Activated CD8-positive, alpha-beta T cell treated with anti-CD3 and anti-CD28 coated beads, Interleukin-2, amount 10 ng/mL, durations not matched to agents 7 days and 5 days (primary cell): ENCODE measurements around the gene RHPN2. TPM values are rescaled to one million over a fixed set of nuclear protein-coding genes. Genes with fewer than 3 reads are reported as not detected.
"Not testable (repeated sequence)": the region's sequence is repeated elsewhere in the genome, so short reads cannot be mapped to it uniquely, and the experiment has no call there.

Source experiments
- ATAC-seq: fragments of 150-1000 bp; cut with Tn5 transposase; one replicate; pipeline ENCODE4 v1.10.0; 2021; ENCODE audit warnings: moderate library complexity
- CTCF ChIA-PET: fragments of 350-600 bp; sonication (Branson Sonifier 250); formaldehyde crosslinking; loops from one replicate; lab custom pipeline; 2021; ENCODE audit warnings: antibody characterized with exemption; lab: Charles Lee
- POLR2A ChIA-PET: fragments of 350-600 bp; sonication (Branson Sonifier 250); formaldehyde crosslinking; loops from one replicate; lab custom pipeline; 2021; ENCODE audit warnings: antibody characterized with exemption; lab: Charles Lee
- DNase-seq: peaks from one replicate; pipeline ENCODE4 v3.0.0-alpha.2; 2020
- H3K27ac Mint-ChIP-seq: one replicate; pipeline ENCODE4 v1.8.0; 2021; ENCODE audit warnings: mild to moderate bottlenecking, mixed read lengths
- H3K27me3 Mint-ChIP-seq: one replicate; pipeline ENCODE4 v1.8.0; 2021; ENCODE audit warnings: low read depth, mixed read lengths
- H3K36me3 Mint-ChIP-seq: one replicate; pipeline ENCODE4 v1.8.0; 2021; ENCODE audit warnings: low read depth, mixed read lengths
- H3K4me1 Mint-ChIP-seq: one replicate; pipeline ENCODE4 v1.8.0; 2021; ENCODE audit warnings: low read depth, mixed read lengths
- H3K4me3 Mint-ChIP-seq: one replicate; pipeline ENCODE4 v1.8.0; 2021; ENCODE audit warnings: mild to moderate bottlenecking, mixed read lengths
- H3K9me3 Mint-ChIP-seq: one replicate; pipeline ENCODE4 v1.8.0; 2022; ENCODE audit warnings: mixed read lengths; ENCODE audit not compliant: insufficient read depth
- total RNA-seq, 2 experiments: library from RNA; stranded (reverse); gene quantifications; one replicate each; pipeline ENCODE4 v1.2.3, GENCODE V29; 2021

RHPN2 gene
- total RNA-seq, 2 experiments from 2014 or later, result 2.5 to 3.0 TPM

- Mint-ChIP-seq H3K27ac (no peak overlapping the region), H3K4me3 (no peak overlapping the region), H3K36me3 (no peaks in the 10 kb centered on the region), H3K27me3 (no peaks in the 10 kb centered on the region), H3K4me1 (no peaks in the 10 kb centered on the region), H3K9me3 (no peaks in the 10 kb centered on the region)
- ChIA-PET CTCF (no interaction called here), POLR2A (no interaction called here)
- no peak for DNase-seq
- no peak for ATAC-seq
Measured at GRCh38 chr19:33022472-33023116, 42.1 kb downstream of the RHPN2 start.

GRCh38 chr19:33010891-33011290 lies 53.8 kb downstream of the RHPN2 start:
- POLR2A ChIA-PET, H3K27me3 Mint-ChIP-seq: not testable (repeated sequence)

GRCh38 chr19:33008738-33009137 lies 56.0 kb downstream of the RHPN2 start:
- no peaks in the 10 kb centered on the region for H3K27me3 Mint-ChIP-seq
- ATAC-seq (no peak), DNase-seq (no peak)
- CTCF ChIA-PET, result no interaction called here
- no peak overlapping the region for H3K27ac Mint-ChIP-seq
- H3K4me1 Mint-ChIP-seq, result no peaks in the 10 kb centered on the region
- no peaks in the 10 kb centered on the region for H3K9me3 Mint-ChIP-seq
- peaks cover 2% of the 10 kb centered on the region for H3K36me3 Mint-ChIP-seq
- no peak overlapping the region for H3K4me3 Mint-ChIP-seq
- POLR2A ChIA-PET, result no interaction called here

More at GRCh38 chr19:33010891-33011290, 53.8 kb downstream of the RHPN2 start:
- DNase-seq, H3K27ac Mint-ChIP-seq, CTCF ChIA-PET, H3K4me1 Mint-ChIP-seq, H3K36me3 Mint-ChIP-seq, H3K4me3 Mint-ChIP-seq, H3K9me3 Mint-ChIP-seq, ATAC-seq: not testable (repeated sequence)

GRCh38 chr19:33005440-33005839 lies 59.2 kb downstream of the RHPN2 start:
- Mint-ChIP-seq H3K4me3 (no peak overlapping the region), H3K27me3 (no peaks in the 10 kb centered on the region), H3K36me3 (peaks cover 2% of the 10 kb centered on the region), H3K9me3 (no peaks in the 10 kb centered on the region), H3K4me1 (peaks cover 7% of the 10 kb centered on the region), H3K27ac (no peak overlapping the region)
- no peak for ATAC-seq
- POLR2A ChIA-PET, result no interaction called here
- CTCF ChIA-PET, result interaction anchor here (0.8 kb wide), 1 partner anchor 29 kb away, joined by 3 read pairs; no protein-coding TSS in a partner anchor
- no peak for DNase-seq

- H3K27me3 Mint-ChIP-seq, CTCF ChIA-PET, POLR2A ChIA-PET, H3K36me3 Mint-ChIP-seq, DNase-seq, H3K9me3 Mint-ChIP-seq, H3K4me3 Mint-ChIP-seq, ATAC-seq, H3K27ac Mint-ChIP-seq: not testable (repeated sequence)
- H3K4me1 Mint-ChIP-seq, result peaks cover 23% of the 10 kb centered on the region
Measured at GRCh38 chr19:33003424-33004024, 61.2 kb downstream of the RHPN2 start.

GRCh38 chr19:33002126-33002865 lies 62.4 kb downstream of the RHPN2 start:
- Mint-ChIP-seq H3K4me1 (peaks cover 25% of the 10 kb centered on the region), H3K27ac (peak overlapping the region; percentile 34)
- ATAC-seq, H3K4me3 Mint-ChIP-seq, POLR2A ChIA-PET, H3K27me3 Mint-ChIP-seq, H3K36me3 Mint-ChIP-seq, H3K9me3 Mint-ChIP-seq, CTCF ChIA-PET, DNase-seq: not testable (repeated sequence)

- Mint-ChIP-seq H3K4me3 (no peak overlapping the region), H3K36me3 (peaks cover 3% of the 10 kb centered on the region), H3K9me3 (no peaks in the 10 kb centered on the region), H3K27ac (peak overlapping the region; percentile 86), H3K27me3 (no peaks in the 10 kb centered on the region), H3K4me1 (peaks cover 27% of the 10 kb centered on the region)
- ChIA-PET CTCF (interaction anchor here (1.7 kb wide), 1 partner anchor 80 kb away, joined by 4 read pairs; the partner anchor contains the start of gene GPATCH1), POLR2A (no interaction called here)
- no peak for DNase-seq
- ATAC-seq, result no peak
Measured at GRCh38 chr19:33000910-33001309, 63.8 kb downstream of the RHPN2 start.

- Mint-ChIP-seq H3K27me3 (no peaks in the 10 kb centered on the region), H3K9me3 (no peaks in the 10 kb centered on the region), H3K36me3 (peaks cover 3% of the 10 kb centered on the region), H3K4me3 (peak overlapping the region; percentile 32), H3K4me1 (peaks cover 27% of the 10 kb centered on the region), H3K27ac (peak overlapping the region; percentile 86)
- peak; percentile 86 for ATAC-seq
- ChIA-PET POLR2A (no interaction called here), CTCF (interaction anchor here (1.7 kb wide), 1 partner anchor 81 kb away, joined by 4 read pairs; the partner anchor contains the start of gene GPATCH1)
- DNase-seq, result peak; percentile 75
Measured at GRCh38 chr19:33000510-33000909, 64.2 kb downstream of the RHPN2 start.

- Mint-ChIP-seq H3K9me3 (no peaks in the 10 kb centered on the region), H3K27me3 (no peaks in the 10 kb centered on the region), H3K4me1 (peaks cover 27% of the 10 kb centered on the region), H3K27ac (peak overlapping the region; percentile 10), H3K4me3 (no peak overlapping the region), H3K36me3 (peaks cover 3% of the 10 kb centered on the region)
- ChIA-PET POLR2A (no interaction called here), CTCF (interaction anchor here (0.9 kb wide), 1 partner anchor 23 kb away, joined by 3 read pairs; no protein-coding TSS in a partner anchor)
- DNase-seq (no peak), ATAC-seq (no peak)
Measured at GRCh38 chr19:32998722-32999121, 66.0 kb downstream of the RHPN2 start.

GRCh38 chr19:32997716-32998355 lies 66.9 kb downstream of the RHPN2 start:
- H3K27ac Mint-ChIP-seq, result peak overlapping the region; percentile 64
- CTCF ChIA-PET, result no interaction called here
- no peaks in the 10 kb centered on the region for H3K9me3 Mint-ChIP-seq
- no peak overlapping the region for H3K4me3 Mint-ChIP-seq
- H3K4me1 Mint-ChIP-seq, result peaks cover 27% of the 10 kb centered on the region
- DNase-seq, result no peak
- POLR2A ChIA-PET, result no interaction called here
- H3K36me3 Mint-ChIP-seq, result peaks cover 3% of the 10 kb centered on the region
- no peaks in the 10 kb centered on the region for H3K27me3 Mint-ChIP-seq
- ATAC-seq, result no peak

- ATAC-seq, H3K27ac Mint-ChIP-seq, H3K9me3 Mint-ChIP-seq, POLR2A ChIA-PET, H3K27me3 Mint-ChIP-seq, DNase-seq, H3K36me3 Mint-ChIP-seq, CTCF ChIA-PET, H3K4me3 Mint-ChIP-seq: not testable (repeated sequence)
- H3K4me1 Mint-ChIP-seq, result peaks cover 27% of the 10 kb centered on the region
Measured at GRCh38 chr19:32997061-32997464, 67.6 kb downstream of the RHPN2 start.
